Skin epidermis (tissue), 12 donors: ENCODE results near the gene SLX4IP.
"Not testable (repeated sequence)": the region's sequence is repeated elsewhere in the genome, so short reads cannot be mapped to it uniquely, and the experiment has no call there.

Experiments used
- H3K27ac ChIP-seq, 21 experiments: fragments of 200-600 bp; sonication (generic) in 11 of 21; one replicate each; pipeline ENCODE4 v1.5.0; 2020; ENCODE audit warnings: mild to moderate bottlenecking in 3 of 21, inconsistent platforms in 2 of 21, moderate library complexity in 2 of 21
- H3K4me3 ChIP-seq, 7 experiments: fragments of 200-600 bp; sonication (generic) in 2 of 7; one replicate each; pipeline ENCODE4 v1.5.0; 2020; ENCODE audit warnings: inconsistent platforms in 2 of 7, mild to moderate bottlenecking in 2 of 7, moderate library complexity in 1 of 7

Gene SLX4IP

DNA sequence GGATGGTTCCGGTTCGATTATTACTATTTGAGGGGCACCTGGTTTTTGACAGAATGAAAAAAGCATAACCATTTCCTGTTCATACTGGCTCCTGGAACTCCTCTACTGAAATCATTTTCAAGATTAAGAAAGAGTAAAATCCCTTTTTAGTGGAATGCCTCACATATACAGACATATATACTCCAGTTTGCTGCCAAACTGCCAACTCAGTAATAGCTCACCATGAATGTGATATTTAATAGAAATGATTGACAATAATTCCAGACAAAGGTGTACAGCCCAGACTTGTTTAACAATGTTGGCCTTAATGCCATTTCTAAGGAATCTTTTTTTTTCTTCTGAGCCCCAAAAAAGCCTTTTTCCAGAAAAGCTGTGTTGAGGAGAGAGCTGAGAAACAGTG lies 145.6 kb downstream of the SLX4IP start:
- H3K27ac ChIP-seq: no peak overlapping the region

DNA sequence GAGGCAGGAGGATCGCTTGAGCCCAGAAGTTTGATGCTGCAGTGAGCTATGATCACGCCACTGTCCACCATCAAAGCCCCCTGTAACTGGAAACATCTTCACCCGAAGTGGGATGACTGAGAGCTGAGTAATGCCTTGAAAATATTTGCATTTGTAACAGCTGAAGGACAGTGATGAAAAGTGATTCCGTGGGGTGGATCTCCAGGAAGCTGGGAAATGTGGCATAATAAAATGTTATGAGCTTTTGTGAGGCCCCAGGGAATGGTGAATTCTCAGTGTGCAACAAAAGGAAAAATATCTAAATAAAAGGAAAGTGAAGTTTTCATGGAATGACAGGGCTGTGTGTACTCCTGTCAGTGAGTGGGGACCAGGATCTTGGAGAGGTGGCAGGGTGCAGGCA lies 146.7 kb downstream of the SLX4IP start:
- Histone ChIP-seq H3K27ac (no peak overlapping the region), H3K4me3 (no peak overlapping the region)

More for the DNA sequence above, 145.6 kb downstream of the SLX4IP start:
- H3K4me3 ChIP-seq: no peak overlapping the region

DNA sequence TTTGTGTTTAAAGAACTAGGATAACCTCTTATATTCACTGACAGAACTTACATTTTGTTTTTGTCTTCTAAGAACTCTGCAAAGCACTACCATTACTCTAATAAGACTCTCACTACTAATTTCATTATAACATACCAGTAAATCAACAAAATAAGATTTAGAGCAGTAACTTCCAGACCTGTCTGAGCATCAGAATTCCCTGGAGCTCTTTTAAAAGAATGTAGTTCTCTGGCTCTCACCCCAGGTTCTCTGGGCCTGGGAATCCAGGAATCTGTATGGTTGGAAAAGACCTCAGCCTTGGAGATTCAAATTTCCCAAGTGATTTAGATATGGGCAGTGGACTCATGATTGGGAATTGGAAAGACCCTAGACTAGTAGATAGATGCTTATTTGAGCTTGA lies 149.3 kb downstream of the SLX4IP start:
- Histone ChIP-seq H3K27ac (no peak overlapping the region), H3K4me3 (no peak overlapping the region)

DNA sequence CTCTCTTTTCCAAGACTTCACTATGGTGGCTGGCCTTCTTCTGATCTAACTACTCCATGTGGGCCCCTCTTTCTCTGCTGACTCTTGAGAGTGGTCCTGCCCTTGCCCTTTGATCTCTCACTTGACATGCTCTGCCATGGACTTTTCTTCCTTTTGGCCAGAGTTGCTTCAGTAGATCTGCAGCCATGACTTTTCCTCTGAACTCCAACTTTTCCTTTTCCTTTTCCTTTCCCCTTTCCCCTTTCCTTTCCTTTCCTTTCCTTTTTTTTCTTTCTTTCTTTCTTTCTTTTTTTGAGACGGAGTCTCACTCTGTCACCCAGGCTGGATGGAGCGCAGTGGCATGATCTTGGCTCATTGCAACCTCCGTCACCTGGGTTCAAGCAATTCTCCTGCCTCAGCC lies 150.2 kb downstream of the SLX4IP start:
- H3K27ac ChIP-seq: no peak overlapping the region

DNA sequence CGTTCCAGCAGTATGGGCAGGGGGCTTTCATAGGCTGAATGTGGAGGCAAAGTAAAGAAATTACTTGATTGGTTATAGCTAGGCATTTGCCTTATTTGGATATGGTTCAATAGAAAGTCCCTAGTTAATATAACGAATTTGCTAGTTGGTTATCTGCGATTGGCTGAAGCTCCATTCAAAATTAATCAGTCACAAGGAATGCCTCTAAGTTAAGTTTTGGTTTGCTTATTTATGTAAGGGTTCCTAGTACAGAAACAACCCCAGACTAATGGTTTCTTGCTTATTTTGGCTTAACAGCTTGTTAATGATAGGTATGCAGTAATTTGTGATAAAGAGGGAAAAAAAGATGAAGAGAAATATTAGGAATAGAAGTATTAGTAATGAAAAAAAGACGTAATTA lies 151.2 kb downstream of the SLX4IP start:
- H3K27ac ChIP-seq: no peak overlapping the region
- no peak overlapping the region for H3K4me3 ChIP-seq

More for the DNA sequence above, 150.2 kb downstream of the SLX4IP start:
- no peak overlapping the region for H3K4me3 ChIP-seq

DNA sequence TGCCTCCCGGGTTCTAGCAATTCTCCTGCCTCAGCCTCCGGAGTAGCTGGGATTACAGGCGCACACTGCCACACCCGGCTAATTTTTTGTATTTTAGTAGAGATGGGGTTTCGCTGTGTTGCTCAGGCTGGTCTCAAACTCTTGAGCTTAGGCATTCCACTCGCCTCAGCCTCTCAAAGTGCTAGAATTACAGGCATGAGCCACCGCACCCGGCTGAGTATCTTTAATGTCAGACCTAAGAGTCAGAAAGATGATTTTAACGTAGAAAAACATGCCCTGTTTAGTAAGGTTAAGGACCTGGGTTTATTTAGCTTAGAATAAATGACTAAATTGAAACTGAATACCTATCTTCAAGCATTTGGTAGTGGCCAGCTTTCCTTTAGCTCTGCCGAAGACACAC lies 155.3 kb downstream of the SLX4IP start:
- H3K4me3 ChIP-seq: not testable (repeated sequence)
- H3K27ac ChIP-seq: peak overlapping the region in 7 of 21 experiments; percentile 11 to 53 (median 44)

DNA sequence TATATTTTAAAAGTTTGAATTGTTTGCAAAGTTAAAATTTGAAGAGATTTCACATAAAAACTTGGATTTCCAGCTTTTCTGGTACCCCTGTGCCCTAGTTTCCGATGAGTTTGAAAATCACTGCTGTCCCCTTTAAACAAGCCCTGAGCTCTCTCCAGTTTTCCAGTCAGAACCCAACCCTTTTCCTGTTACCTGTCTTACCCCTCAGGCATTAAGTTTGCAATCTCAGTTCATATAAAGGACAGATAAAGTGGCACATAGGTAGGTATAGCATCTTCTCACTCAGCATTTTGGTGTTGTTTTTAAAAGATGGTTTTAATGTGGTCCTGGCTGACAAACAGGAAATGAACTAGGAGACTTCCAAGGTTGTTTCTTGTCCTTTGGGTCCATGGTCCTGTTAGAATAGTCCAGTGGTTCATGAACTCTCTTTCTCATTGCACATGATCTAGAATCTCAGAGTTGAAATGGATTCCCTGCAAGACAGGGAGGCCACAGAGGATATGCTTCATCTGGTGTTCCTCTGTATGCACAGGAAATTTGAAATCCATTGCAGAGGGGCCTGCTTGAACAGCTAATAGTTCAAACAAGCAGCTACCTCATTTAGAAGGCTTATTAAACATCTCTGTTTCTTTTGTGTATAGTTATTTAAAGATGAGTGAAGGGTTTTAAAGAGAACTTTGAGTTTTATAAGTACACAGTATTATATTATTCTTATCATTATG lies 156.0 kb downstream of the SLX4IP start:
- H3K27ac ChIP-seq: peak overlapping the region in 10 of 21 experiments; percentile 3 to 65 (median 44)
- H3K4me3 ChIP-seq: no peak overlapping the region

DNA sequence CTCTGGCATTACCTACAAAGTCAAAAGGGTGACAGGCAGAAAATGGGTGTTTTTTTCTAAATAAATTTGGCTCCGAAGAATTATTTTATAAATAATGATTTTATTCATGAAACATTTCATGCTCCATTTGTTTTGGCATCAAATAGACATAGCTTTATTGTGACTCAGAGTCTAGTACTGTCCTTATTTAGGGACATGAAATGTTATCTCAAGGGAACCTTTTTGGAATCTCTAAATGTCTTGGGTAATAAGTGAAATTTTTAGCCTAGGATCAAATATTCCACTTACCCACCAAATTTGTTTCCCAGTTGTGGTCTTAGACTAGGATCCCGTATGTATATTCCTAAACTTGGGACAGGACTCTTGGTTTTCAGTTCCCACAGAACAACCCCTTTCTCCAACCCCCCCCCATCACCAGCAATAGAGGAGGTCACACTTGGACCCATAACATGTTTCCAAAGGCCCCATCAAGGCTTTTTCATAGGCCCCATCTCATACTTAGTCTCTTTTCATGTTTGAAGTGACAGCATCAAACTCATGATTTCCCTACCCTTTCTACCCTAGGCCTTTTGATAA lies 156.9 kb downstream of the SLX4IP start:
- Histone ChIP-seq H3K27ac (peak overlapping the region in 13 of 21 experiments; percentile 1 to 69 (median 45)), H3K4me3 (no peak overlapping the region)

DNA sequence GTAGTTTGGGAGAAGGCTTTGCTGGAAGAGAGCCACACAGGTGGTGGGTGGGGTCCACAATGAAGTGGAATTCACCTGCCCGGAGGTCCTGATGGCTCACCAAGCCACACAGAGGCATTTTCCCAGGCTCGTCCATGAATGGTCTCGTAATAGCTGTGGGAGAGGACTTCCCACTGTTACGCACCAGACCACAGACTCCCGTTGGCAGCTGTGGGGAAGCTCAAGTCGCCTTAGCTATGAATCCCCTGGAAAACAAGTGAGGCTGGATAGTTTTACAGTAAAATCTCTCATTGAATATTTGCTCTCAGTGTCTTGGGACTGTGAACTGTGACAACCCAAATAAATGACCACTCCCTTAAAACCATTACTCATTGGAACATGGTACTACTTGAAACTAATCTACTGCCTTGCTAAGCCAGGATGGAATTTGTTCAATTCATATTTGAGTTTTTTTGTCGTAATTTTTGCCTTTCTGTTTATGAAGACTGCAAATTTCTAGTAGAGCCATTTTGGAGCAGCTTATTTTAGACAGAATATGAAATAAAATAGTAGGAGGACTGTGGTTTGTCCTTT lies 159.3 kb downstream of the SLX4IP start:
- Histone ChIP-seq H3K27ac (peak overlapping the region in 13 of 21 experiments; percentile 3 to 71 (median 41)), H3K4me3 (no peak overlapping the region)

DNA sequence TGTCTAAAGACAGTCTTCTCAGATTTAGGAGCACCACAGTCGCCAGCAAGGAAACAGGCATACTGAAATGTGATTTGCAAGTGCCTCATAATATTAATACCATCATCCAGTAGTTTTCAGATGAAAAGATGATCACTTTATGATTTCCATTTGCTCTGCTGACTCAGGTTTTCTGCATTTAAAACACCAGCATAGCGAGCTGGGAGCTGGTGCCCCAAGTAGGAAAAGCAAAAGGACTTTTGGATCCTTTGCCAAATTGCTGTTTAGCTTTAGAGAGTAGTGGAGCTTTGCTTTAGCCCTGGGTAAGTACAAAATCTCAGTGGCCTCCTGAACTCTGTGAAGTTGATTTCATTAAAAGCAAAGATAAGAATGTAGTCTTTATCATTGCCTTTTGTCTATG lies 160.2 kb downstream of the SLX4IP start:
- no peak overlapping the region for H3K4me3 ChIP-seq
- H3K27ac ChIP-seq: peak overlapping the region in 6 of 21 experiments; percentile 14 to 71 (median 48)

DNA sequence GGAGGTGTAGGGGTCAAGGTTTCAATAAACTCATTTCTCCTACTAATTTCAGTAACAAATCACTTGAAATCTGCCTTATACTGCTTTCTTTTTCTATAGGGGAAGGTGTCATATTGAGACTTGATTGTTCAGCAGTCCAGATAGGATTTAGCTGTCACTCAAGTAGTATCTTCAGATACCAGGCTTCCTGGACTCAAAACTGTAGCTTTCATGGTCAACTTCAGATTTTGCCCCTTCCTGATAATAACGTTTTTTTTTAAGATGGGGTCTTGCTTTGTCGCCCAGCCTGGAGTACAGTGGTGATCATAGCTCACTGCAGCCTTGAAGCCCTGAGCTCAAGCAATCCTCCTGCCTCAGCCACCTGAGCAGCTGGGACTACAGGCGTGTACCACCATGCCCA lies 160.9 kb downstream of the SLX4IP start:
- no peak overlapping the region for H3K4me3 ChIP-seq
- H3K27ac ChIP-seq: peak overlapping the region in 6 of 21 experiments; percentile 16 to 71 (median 48)

DNA sequence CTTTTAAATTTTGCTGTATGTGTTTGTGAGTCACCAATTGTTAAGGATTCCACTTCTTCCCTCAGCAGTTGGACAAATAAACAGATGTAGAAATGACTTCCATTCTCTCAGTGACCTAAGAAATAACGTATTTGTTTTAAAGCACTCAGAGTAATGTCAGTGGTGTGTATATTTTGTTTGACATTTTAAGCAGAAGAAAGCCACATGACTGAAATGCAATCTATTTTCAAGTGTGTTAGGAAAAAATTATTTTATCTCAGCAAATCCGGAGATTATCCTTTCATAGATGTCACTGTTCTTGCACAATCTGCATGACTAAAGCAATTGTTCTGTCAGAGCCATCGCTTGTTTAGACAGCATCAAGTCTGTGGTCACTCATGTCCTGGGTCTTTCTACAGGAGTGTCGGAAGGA lies 161.6 kb downstream of the SLX4IP start:
- H3K4me3 ChIP-seq: no peak overlapping the region
- H3K27ac ChIP-seq: peak overlapping the region in 5 of 21 experiments; percentile 31 to 71 (median 56)

DNA sequence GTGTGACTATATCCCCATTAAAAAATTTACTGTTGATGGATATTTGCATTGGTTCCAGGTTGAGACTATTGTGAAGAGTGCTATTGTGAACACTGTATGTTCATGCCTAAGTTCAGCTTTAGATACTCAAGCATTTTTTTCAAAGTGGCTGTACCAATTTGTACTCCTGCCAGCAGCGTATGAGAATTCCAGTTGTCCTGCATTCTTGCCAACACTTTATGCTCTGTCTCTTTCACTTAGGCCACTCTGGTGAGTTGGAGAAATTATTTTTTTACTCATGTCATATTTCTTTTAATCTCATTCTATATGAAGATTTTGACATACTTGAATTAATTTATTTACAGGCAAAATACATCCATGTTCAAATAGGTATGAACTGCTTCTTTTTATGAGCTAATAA lies 162.5 kb downstream of the SLX4IP start:
- peak overlapping the region in 5 of 21 experiments; percentile 17 to 71 (median 56) for H3K27ac ChIP-seq
- H3K4me3 ChIP-seq: no peak overlapping the region

DNA sequence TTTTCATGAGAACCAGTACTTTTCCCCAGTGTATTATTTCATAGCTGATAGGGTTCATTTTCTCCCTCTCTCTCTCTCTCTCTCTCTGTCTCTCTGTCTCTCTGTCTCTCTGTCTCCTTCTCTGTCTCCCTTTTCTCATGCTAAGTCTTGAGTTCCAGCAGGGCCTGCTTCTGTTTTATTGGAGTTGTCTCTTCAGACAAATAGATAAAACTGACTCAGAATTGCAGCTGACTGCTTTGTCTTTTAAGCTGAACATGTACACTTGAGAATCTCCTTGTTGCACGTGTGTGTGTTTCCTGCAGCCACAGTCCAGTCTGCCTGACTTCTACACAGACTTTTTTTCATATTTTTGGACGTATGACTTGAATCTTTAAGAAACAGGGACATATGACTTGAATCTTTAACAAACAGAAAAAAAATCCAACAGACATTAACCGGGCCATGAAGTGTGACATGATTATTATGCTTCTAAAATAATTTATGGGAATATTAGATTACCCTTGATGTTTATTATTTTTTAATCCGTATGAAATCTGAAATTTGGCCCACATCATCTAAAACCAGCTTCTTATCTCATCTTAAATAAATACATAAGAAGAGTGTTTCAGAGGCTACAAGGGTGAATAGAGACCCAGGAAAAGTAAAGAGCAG lies 167.2 kb downstream of the SLX4IP start:
- Histone ChIP-seq H3K27ac (peak overlapping the region in 2 of 21 experiments; percentile 16 to 84), H3K4me3 (no peak overlapping the region)

DNA sequence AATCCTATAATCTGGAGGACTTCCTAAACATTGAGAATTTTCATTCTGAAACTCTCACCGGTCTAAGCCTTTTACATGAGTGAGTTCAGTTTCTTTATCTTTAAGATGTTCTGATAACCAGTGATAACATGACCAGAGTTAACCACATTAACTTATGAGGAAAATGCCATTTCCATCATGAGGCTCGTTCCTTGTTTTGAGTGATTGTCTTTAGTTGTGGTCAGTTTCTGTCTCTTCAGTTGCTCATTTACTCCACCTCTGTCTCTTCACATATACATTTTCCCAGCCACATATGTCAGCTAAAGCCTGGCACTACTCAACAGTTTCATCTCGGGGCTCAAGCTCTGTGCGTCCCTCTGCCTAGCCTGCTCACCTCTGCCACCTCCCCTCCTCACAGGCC lies 168.3 kb downstream of the SLX4IP start:
- Histone ChIP-seq H3K4me3 (no peak overlapping the region), H3K27ac (peak overlapping the region in 16 of 21 experiments; percentile 2 to 84 (median 50))

DNA sequence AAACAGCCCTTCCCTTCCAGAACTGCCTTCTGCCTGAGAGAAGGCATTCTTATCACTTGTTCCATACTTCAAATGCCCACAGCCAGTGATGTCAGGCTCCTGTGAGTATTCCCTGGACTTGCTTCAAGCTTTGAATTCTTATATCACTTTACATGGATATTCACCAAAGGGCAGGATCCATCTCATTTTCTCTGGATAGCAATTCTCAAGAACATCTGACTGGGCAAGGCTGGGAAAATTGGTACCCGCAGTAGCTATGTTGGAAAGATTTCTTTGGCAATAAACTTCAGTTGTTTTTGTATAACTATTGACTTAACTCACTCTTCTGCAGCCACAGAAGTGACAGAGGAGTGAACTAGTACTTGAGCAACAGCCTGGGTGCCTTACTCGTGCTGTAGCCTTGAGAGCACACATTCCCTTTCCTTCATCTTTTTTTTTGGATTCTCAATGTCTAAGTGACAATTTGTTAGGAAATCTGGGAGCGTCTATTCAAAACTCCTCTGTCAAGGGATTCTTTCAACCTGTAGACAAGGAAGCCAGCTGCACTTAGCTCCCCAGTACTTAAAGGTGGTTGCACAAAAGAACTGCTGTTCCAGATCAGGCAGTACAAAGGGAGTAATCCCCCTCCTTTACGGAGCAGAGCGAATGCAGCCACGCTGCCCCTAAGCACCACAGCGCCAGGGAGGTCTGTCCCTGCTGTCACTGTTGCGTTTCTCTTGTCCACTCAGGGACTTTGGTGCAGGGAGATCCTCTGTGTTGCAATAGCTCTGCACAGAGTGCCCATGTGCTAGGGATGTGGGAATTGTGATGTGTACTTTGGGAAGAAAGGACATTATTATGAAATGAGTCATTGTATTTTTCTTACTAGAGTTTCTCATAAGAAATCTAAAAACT lies 169.1 kb downstream of the SLX4IP start:
- Histone ChIP-seq H3K27ac (peak overlapping the region in 17 of 21 experiments; percentile 2 to 84 (median 57)), H3K4me3 (no peak overlapping the region)

DNA sequence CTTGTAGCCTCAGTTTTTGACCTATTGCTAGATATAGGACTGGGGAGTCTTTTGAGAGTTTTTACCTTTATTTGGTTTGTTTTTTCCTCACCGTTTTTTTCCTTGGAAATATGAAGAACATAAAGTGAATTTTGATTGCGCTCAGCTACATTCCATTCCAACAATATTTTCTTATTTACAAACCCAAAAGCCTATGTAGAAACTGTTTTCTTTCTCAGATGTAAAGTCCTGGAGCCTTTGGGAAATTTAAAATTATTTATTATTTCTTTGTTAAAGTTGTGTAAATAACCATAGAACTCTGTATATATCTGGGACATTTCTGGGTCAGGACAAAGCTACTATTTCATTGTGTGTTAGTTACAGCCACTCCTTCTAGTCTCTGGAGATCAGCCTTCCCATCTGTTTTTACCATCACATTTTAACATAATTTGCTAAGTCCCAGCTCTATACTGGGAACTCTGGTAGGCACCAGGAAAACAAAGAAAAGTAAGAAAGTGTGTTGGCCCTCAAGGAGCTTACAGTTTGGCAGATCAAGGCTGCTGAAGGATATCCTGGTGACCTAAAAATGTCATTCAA lies 169.8 kb downstream of the SLX4IP start:
- H3K27ac ChIP-seq: peak overlapping the region in 13 of 21 experiments; percentile 0 to 77 (median 41)

DNA sequence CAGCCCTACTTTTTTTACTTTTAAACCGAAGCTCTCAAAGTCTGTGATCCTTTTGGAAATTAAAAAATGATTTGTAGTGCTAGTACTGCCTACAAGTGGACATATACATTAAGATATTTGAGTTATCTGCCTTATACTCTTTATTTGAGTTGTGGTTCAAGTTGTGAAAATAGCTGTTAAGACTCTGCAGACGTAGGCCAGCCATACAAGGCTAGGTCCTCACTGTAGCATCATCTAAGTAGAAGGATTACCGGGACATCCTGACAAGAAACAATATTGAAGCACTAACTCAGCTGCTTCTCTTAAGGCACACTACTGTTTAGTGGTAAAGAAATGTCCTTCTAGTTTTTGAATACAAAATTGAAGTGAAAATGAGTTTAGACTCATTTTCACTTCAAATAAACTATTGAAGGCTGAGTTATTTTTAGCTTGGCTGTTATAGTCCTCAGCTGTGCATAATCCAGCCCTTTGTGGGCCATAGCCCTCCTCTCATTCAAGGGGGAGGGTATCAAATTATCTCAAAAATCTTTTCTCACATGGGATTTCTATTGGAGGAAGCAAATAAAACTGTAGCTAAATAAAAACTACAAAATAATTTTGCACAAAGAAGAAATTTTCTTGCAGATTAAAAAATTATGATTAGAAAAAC lies 170.6 kb downstream of the SLX4IP start:
- Histone ChIP-seq H3K4me3 (no peak overlapping the region), H3K27ac (peak overlapping the region in 12 of 21 experiments; percentile 0 to 77 (median 52))

More for the DNA sequence above, 169.8 kb downstream of the SLX4IP start:
- H3K4me3 ChIP-seq: no peak overlapping the region
